G401 (cell line): ENCODE data around the gene BEGAIN. TPM values are rescaled to one million over a fixed set of nuclear protein-coding genes. Genes with fewer than 3 reads are reported as not detected.

ENCODE experiments used
- DNase-seq: peaks from one replicate; pipeline ENCODE4 v3.0.0-alpha.2; 2015; ENCODE audit warnings: low spot score
- in situ Hi-C: cut with HindIII; loops from 2 replicates; pipeline ENCODE4 v1.10.0; 2016; ENCODE audit warnings: low sequenced_read_pairs, mixed read lengths
- total RNA-seq: library from RNA; depleted of rRNA; stranded (reverse); fragments of >200 nt; shearing (Covaris generic); gene quantifications from 2 replicates; pipeline ENCODE4 v1.2.3, GENCODE V29; 2014; rRNA removed

Gene BEGAIN
- total RNA-seq, 1 experiment from 2014 or later = 1.3 TPM

GRCh38 chr14:100504372-100505078, 82.7 kb downstream of the BEGAIN start:
- DNase-seq = no peak
- in situ Hi-C loops = no loop called here

DNA sequence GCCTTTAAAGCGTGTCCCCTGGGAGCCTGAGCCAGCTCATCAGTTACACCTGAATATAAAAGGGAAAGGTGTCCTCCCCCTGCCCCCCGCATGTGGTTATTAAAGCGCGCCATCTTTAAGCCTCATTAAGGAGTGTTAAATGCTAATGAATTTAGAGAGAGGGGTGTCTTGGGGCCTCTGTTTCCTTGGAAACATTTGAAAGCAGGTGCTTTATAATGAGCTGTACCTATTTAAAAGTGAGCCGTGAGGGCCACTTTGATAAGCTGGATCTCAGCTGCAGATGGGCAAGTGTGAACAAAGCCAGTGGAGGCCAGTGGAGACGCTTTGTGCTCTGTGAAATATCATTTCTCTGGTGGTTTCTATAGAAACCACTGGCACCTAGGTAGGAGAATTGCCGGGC, 84.0 kb downstream of the BEGAIN start:
- in situ Hi-C loops = no loop called here

GRCh38 chr14:100502622-100503220, 84.5 kb downstream of the BEGAIN start:
- in situ Hi-C loops = no loop called here
- no peak for DNase-seq

More for the DNA sequence above, 84.0 kb downstream of the BEGAIN start:
- no peak for DNase-seq

DNA sequence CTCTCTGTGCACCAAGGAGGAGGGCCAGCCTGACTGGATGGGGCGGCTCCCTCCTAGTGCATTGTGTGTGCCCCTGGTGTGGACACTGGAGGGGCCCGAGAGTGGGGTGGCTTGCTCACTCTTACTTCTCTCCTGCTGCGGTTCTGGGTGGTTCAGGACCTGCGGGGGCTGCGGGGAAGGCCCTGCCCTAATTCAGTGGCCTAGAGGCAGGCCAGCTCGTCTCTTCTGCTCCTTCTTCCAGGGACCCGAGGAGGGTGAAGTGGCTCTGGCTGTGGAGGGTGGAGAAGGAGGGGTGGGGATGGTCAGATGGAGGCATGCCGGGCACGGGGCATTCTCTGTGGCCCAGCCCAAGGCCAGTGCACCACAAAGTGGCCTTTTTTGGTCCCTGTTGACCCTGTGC, 87.1 kb downstream of the BEGAIN start:
- no peak for DNase-seq
- in situ Hi-C loops = no loop called here

DNA sequence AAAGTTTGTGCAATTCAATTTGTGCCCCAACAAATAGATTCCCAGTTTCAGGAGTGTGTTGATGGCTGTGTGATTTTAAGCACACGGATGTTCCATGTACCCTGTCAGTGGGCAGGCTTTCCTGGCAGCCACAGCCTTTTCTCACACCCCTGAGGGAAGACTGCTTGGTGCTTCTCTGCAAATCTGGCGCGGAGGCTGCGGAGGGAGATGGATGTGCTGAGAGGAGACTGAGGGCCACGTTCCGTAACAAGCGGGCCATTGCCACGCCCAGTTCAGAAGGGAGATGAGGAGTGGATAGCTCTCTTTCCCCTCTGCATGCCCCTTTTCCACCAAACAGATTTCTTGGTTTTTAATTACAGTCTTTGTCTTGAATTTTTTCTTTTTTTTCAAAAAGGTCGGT, 89.1 kb downstream of the BEGAIN start:
- peak; percentile 14 for DNase-seq
- in situ Hi-C loops = no loop called here

- DNase-seq = no peak
- in situ Hi-C loops = no loop called here
Measured at GRCh38 chr14:100495917-100496316, 91.3 kb downstream of the BEGAIN start.

DNA sequence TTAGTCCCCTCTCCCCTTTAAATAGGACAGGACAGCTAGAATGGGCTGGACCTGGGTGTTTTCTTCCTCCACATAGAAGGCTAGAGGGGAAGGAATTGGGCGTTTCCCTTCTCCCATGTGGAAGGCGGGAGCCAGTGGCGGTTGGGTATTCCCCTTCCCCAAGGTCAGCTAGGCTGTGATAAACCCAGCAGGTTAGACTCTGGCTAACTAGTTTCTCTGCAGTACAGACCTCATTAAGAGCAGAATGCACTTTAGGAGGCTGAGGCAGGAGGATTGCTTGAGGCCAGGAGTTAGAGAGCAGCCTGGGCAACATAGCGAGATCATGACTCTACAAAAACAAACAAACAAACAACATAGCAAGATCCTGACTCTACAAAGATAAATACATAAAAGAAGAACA, 92.6 kb downstream of the BEGAIN start:
- no peak for DNase-seq
- in situ Hi-C loops = no loop called here

GRCh38 chr14:100490252-100490651, 97.0 kb downstream of the BEGAIN start:
- DNase-seq = no peak
- in situ Hi-C loops = no loop called here

- no peak for DNase-seq
- in situ Hi-C loops = no loop called here
Measured at GRCh38 chr14:100488057-100488456, 99.2 kb downstream of the BEGAIN start.

DNA sequence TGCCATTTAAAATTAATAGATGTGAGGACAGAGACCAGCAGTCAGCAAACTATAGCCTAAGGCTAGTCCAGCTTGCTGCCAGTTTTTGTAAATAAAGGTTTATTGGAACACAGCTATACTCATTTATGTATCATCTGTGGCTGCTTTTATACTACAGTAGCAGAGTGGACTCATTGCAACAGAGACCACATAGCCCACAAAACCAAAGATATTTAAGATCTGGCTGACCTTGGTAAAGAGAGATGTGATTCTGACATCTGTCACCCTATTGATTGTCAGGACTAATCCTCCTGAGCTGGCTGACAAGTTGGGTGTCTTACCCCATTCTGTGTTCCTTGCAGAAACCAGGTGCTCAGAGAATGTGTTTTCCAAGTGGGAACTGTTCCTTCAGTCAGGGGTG, 99.9 kb downstream of the BEGAIN start:
- in situ Hi-C loops = no loop called here

More for the DNA sequence above, 99.9 kb downstream of the BEGAIN start:
- no peak for DNase-seq

Other genes with a start within 250 kb of the BEGAIN start
- 4.6 and 19.8 TPM in 2 replicates for gene WDR25, start 210.9 kb downstream of the BEGAIN start, total RNA-seq
- gene DLK1, start 139.5 kb upstream of the BEGAIN start, total RNA-seq = 4.4 and 6.1 TPM in 2 replicates
- gene MEG3, start 238.7 kb upstream of the BEGAIN start, total RNA-seq = 3.4 TPM in 1 of 2 replicates, not detected in the other